ENCODE data around the gene CALHM1. TPM values are rescaled to one million over a fixed set of nuclear protein-coding genes. Genes with fewer than 3 reads are reported as not detected.
A peak's percentile ranks its signal among the peaks of the same experiment; 100 is the strongest.

The CALHM1 gene
- total and polyA plus RNA-seq, 2 of the 13 experiments (the other 11 are each of a cell fraction or from before 2014, with no cell fraction given): 0.04 TPM; not detected in 1

DNA sequence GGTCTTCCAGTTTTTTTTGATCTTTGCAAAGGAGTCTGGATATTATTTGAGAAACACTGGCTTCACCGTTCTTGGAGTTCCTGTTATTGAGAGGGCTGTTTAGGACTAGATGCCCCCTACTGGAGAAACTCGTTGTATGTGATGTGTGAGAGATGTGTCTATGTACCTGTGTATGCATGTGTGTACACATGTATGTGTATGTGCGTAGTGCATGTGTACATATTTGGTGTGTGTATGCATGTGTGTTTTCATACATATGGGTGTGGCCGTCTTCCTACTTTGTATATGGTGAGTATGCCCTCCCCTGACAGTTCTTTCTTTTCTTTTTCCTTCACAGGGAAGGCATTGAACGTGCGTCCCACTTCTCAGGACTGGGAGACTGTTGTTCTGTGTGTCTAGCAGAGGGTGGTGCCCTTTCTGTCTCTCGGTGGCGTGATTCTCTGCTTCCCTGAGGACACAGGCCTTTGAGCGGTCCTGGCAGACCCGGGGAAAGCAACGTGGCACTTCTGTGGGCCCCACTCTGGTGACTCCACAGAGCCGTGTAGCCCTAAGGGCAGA lies 23.4 kb upstream of the CALHM1 start (continued):
- TF ChIP-seq ZFP90 (CRISPR knock-in tag; IDR thresholded peaks at IDR 0.05; ENCODE audit: borderline replicate concordance) (no peak), HNRNPK (IDR thresholded peaks at IDR 0.05; ENCODE audit: low read depth, low read length, poor library complexity, severe bottlenecking) (no peak), STAG1 (CRISPR knock-in tag; IDR thresholded peaks at IDR 0.05) (peak; percentile 11; the same call in 1 of the 2 replicates), GATA4 (IDR thresholded peaks at IDR 0.05; ENCODE audit: borderline replicate concordance, low read depth) (no peak), IRX3 (CRISPR knock-in tag; IDR thresholded peaks at IDR 0.05; ENCODE audit: borderline replicate concordance, low read depth) (no peak), IRF2 (CRISPR knock-in tag; IDR thresholded peaks at IDR 0.05) (0 out of 2 replicates have a peak, but pooled peaks have one; percentile 31), SAP130 (CRISPR knock-in tag; IDR thresholded peaks at IDR 0.05; ENCODE audit: low read depth) (0 out of 2 replicates have a peak, but pooled peaks have one; percentile 16), CBX5 (CRISPR knock-in tag; IDR thresholded peaks at IDR 0.05; ENCODE audit: borderline replicate concordance) (0 out of 2 replicates have a peak, but pooled peaks have one; percentile 47), RCOR2 (CRISPR knock-in tag; IDR thresholded peaks at IDR 0.05) (0 out of 2 replicates have a peak, but pooled peaks have one; percentile 48), MAZ (IDR thresholded peaks at IDR 0.05; ENCODE audit: borderline replicate concordance, low read depth, low read length) (peak; percentile 26; the same call in 1 of the 2 replicates), MAZ (CRISPR knock-in tag; IDR thresholded peaks at IDR 0.05; ENCODE audit: low read depth) (no peak), ZFX (CRISPR knock-in tag; IDR thresholded peaks at IDR 0.05; ENCODE audit: low read depth) (peak; percentile 54), ZFY (CRISPR knock-in tag; IDR thresholded peaks at IDR 0.05) (peak; percentile 24; the same call in 1 of the 2 replicates), GATAD2A (CRISPR knock-in tag; IDR thresholded peaks at IDR 0.05) (peak; percentile 29; the same call in 1 of the 2 replicates), ZNF232 (CRISPR knock-in tag; IDR thresholded peaks at IDR 0.05; ENCODE audit: borderline replicate concordance) (0 out of 2 replicates have a peak, but pooled peaks have one; percentile 27), ZMYM3 (CRISPR knock-in tag; IDR thresholded peaks at IDR 0.05) (peak; percentile 19; the same call in 1 of the 2 replicates), NCOR1 (IDR thresholded peaks at IDR 0.05; ENCODE audit: borderline replicate concordance, low read length) (no peak), ZNF207 (IDR thresholded peaks at IDR 0.05; ENCODE audit: borderline replicate concordance) (no peak)
- TF ChIP-seq, protein P1, sequence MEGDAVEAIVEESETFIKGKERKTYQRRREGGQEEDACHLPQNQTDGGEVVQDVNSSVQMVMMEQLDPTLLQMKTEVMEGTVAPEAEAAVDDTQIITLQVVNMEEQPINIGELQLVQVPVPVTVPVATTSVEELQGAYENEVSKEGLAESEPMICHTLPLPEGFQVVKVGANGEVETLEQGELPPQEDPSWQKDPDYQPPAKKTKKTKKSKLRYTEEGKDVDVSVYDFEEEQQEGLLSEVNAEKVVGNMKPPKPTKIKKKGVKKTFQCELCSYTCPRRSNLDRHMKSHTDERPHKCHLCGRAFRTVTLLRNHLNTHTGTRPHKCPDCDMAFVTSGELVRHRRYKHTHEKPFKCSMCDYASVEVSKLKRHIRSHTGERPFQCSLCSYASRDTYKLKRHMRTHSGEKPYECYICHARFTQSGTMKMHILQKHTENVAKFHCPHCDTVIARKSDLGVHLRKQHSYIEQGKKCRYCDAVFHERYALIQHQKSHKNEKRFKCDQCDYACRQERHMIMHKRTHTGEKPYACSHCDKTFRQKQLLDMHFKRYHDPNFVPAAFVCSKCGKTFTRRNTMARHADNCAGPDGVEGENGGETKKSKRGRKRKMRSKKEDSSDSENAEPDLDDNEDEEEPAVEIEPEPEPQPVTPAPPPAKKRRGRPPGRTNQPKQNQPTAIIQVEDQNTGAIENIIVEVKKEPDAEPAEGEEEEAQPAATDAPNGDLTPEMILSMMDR (CRISPR knock-in tag; IDR thresholded peaks at IDR 0.05): peak; percentile 76
- TF ChIP-seq, protein P2, sequence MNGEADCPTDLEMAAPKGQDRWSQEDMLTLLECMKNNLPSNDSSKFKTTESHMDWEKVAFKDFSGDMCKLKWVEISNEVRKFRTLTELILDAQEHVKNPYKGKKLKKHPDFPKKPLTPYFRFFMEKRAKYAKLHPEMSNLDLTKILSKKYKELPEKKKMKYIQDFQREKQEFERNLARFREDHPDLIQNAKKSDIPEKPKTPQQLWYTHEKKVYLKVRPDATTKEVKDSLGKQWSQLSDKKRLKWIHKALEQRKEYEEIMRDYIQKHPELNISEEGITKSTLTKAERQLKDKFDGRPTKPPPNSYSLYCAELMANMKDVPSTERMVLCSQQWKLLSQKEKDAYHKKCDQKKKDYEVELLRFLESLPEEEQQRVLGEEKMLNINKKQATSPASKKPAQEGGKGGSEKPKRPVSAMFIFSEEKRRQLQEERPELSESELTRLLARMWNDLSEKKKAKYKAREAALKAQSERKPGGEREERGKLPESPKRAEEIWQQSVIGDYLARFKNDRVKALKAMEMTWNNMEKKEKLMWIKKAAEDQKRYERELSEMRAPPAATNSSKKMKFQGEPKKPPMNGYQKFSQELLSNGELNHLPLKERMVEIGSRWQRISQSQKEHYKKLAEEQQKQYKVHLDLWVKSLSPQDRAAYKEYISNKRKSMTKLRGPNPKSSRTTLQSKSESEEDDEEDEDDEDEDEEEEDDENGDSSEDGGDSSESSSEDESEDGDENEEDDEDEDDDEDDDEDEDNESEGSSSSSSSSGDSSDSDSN (CRISPR knock-in tag; IDR thresholded peaks at IDR 0.05): peak; percentile 27; the same call in 1 of the 2 replicates
- TF ChIP-seq, protein P3, sequence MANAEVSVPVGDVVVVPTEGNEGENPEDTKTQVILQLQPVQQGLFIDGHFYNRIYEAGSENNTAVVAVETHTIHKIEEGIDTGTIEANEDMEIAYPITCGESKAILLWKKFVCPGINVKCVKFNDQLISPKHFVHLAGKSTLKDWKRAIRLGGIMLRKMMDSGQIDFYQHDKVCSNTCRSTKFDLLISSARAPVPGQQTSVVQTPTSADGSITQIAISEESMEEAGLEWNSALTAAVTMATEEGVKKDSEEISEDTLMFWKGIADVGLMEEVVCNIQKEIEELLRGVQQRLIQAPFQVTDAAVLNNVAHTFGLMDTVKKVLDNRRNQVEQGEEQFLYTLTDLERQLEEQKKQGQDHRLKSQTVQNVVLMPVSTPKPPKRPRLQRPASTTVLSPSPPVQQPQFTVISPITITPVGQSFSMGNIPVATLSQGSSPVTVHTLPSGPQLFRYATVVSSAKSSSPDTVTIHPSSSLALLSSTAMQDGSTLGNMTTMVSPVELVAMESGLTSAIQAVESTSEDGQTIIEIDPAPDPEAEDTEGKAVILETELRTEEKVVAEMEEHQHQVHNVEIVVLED (CRISPR knock-in tag; IDR thresholded peaks at IDR 0.05; ENCODE audit: borderline replicate concordance): 0 out of 2 replicates have a peak, but pooled peaks have one; percentile 28
- TF ChIP-seq, protein P4, sequence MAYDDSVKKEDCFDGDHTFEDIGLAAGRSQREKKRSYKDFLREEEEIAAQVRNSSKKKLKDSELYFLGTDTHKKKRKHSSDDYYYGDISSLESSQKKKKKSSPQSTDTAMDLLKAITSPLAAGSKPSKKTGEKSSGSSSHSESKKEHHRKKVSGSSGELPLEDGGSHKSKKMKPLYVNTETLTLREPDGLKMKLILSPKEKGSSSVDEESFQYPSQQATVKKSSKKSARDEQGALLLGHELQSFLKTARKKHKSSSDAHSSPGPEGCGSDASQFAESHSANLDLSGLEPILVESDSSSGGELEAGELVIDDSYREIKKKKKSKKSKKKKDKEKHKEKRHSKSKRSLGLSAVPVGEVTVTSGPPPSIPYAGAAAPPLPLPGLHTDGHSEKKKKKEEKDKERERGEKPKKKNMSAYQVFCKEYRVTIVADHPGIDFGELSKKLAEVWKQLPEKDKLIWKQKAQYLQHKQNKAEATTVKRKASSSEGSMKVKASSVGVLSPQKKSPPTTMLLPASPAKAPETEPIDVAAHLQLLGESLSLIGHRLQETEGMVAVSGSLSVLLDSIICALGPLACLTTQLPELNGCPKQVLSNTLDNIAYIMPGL (CRISPR knock-in tag; IDR thresholded peaks at IDR 0.05; ENCODE audit: borderline replicate concordance in 1 of 2, low read depth in 1 of 2): peak; percentile 62 to 77; a peak in 2 of 4 replicates

Measured in HepG2 (cell line).